B cell (primary cell): Measurements from ENCODE around the gene CD33. TPM values are rescaled to one million over a fixed set of nuclear protein-coding genes. Genes with fewer than 3 reads are reported as not detected.

Source experiments
- ATAC-seq: fragments of 200-7000 bp; cut with Tn5 transposase; one replicate; pipeline ENCODE4 v1.10.0; 2021; ENCODE audit warnings: low read depth, mild to moderate bottlenecking, moderate number of reproducible peaks, moderate library complexity
- CTCF ChIA-PET: fragments of 350-600 bp; sonication (Branson Sonifier 250); formaldehyde crosslinking; loops from one replicate; lab custom pipeline; 2021; ENCODE audit warnings: antibody characterized with exemption, inconsistent platforms; lab: Charles Lee
- POLR2A ChIA-PET: fragments of 350-600 bp; sonication (Branson Sonifier 250); formaldehyde crosslinking; loops from one replicate; lab custom pipeline; 2021; ENCODE audit warnings: antibody characterized with exemption; lab: Charles Lee
- DNase-seq: peaks from one replicate; pipeline ENCODE4 v3.0.0; 2013
- H2AFZ ChIP-seq: 2 replicates; pipeline ENCODE4 v1.6.1; 2012; ENCODE audit warnings: mild to moderate bottlenecking, low read depth, low read length; ENCODE audit not compliant: insufficient read depth, poor library complexity, severe bottlenecking
- H3K27ac ChIP-seq, 2 donors: 1 replicate in 1 of 2; 2 replicates in 1 of 2; pipeline ENCODE4 v1.5.1; 2012 to 2013; ENCODE audit warnings: low read length in 2 of 2, mild to moderate bottlenecking in 2 of 2, moderate library complexity in 1 of 2
- H3K27me3 ChIP-seq, 4 experiments: fragments of 200-600 bp in 1 of 4; sonication (generic) in 1 of 4; replicated peaks in 1 of 4; 1 replicate in 2 of 4; 2 replicates in 2 of 4; pipeline versions ENCODE4 v1.6.1 to v1.7.0; 2013 to 2016; ENCODE audit warnings: low read length in 3 of 4, mild to moderate bottlenecking in 2 of 4, mixed read lengths in 1 of 4, moderate library complexity in 1 of 4; ENCODE audit not compliant: insufficient read depth in 4 of 4, control insufficient read depth in 3 of 4; ENCODE audit errors: control extremely low read depth in 1 of 4
- H3K36me3 ChIP-seq, 2 experiments: replicated peaks in 1 of 2; 1 replicate in 1 of 2; 2 replicates in 1 of 2; pipeline versions ENCODE4 v1.6.1 to v1.7.1; 2013; ENCODE audit warnings: low read length in 1 of 2; ENCODE audit not compliant: insufficient read depth in 2 of 2, control insufficient read depth in 1 of 2; ENCODE audit errors: control extremely low read depth in 1 of 2, extremely low read depth in 1 of 2
- H3K4me1 ChIP-seq, 2 donors: fragments of 200-600 bp in 1 of 2; sonication (generic) in 1 of 2; 1 replicate in 1 of 2; 2 replicates in 1 of 2; pipeline versions ENCODE4 v1.5.1 to v1.6.1; 2013 to 2017; ENCODE audit warnings: low read length in 2 of 2; ENCODE audit not compliant: control insufficient read depth in 2 of 2, insufficient read depth in 2 of 2
- H3K4me2 ChIP-seq: replicated peaks from 2 replicates; pipeline ENCODE3; 2012; ENCODE audit warnings: mild to moderate bottlenecking, low read depth, low read length; ENCODE audit not compliant: poor library complexity, severe bottlenecking
- H3K4me3 ChIP-seq, 5 experiments: fragments of 200-600 bp in 1 of 5; sonication (generic) in 1 of 5; 1 replicate in 3 of 5; 2 replicates in 2 of 5; pipeline versions ENCODE4 v1.5.1 to v1.7.0; 2011 to 2016; ENCODE audit warnings: low read length in 4 of 5, mild to moderate bottlenecking in 4 of 5, low read depth in 2 of 5, control low read depth in 1 of 5, moderate library complexity in 1 of 5; ENCODE audit not compliant: insufficient read depth in 1 of 5; ENCODE audit errors: control extremely low read depth in 1 of 5, extremely low read depth in 1 of 5
- H3K79me2 ChIP-seq: fragments of 200-600 bp; sonication (generic); one replicate; pipeline ENCODE4 v1.6.0; 2016; ENCODE audit warnings: low read length; ENCODE audit not compliant: control insufficient read depth, insufficient read depth
- H3K9ac ChIP-seq: fragments of 200-600 bp; sonication (generic); 2 replicates; pipeline ENCODE4 v1.6.1; 2017; ENCODE audit warnings: mild to moderate bottlenecking, low read length, moderate library complexity
- H3K9me3 ChIP-seq, 3 donors: one replicate each; pipeline versions ENCODE4 v1.6.1 to v1.7.1; 2013; ENCODE audit warnings: low read length in 2 of 3; ENCODE audit not compliant: control insufficient read depth in 2 of 3, insufficient read depth in 1 of 3; ENCODE audit errors: control extremely low read depth in 1 of 3
- H4K20me1 ChIP-seq: 2 replicates; pipeline ENCODE4 v1.6.0; 2012; ENCODE audit warnings: mild to moderate bottlenecking, low read length; ENCODE audit not compliant: insufficient read depth, control insufficient read depth, poor library complexity, severe bottlenecking
- H3K27ac Mint-ChIP-seq: one replicate; pipeline ENCODE4 v1.8.0; 2021; ENCODE audit warnings: mixed read lengths
- H3K27me3 Mint-ChIP-seq: one replicate; pipeline ENCODE4 v1.8.0; 2021; ENCODE audit warnings: mixed read lengths
- H3K4me1 Mint-ChIP-seq: one replicate; pipeline ENCODE4 v1.8.0; 2021; ENCODE audit warnings: mixed read lengths
- H3K4me3 Mint-ChIP-seq: one replicate; pipeline ENCODE4 v1.8.0; 2021; ENCODE audit warnings: mixed read lengths
- H3K9me3 Mint-ChIP-seq: one replicate; pipeline ENCODE4 v1.8.0; 2022; ENCODE audit warnings: mixed read lengths; ENCODE audit not compliant: insufficient read depth
- CTCF ChIP-seq: fragments of 200-600 bp; IDR thresholded peaks from one replicate; pipeline ENCODE4 v1.8.0; 2022; ENCODE audit warnings: antibody characterized with exemption, mild to moderate bottlenecking
- EZH2 ChIP-seq: IDR thresholded peaks from 2 replicates; pipeline ENCODE4 v1.6.1; 2012; ENCODE audit warnings: borderline replicate concordance, low read depth, mild to moderate bottlenecking, moderate library complexity, low read length; ENCODE audit not compliant: insufficient read depth, poor library complexity, severe bottlenecking
- WGBS: methylation state at CpG from one replicate; pipeline ENCODE4 v1.1.5; 2013; ENCODE audit warnings: missing lambda C conversion rate; ENCODE audit not compliant: insufficient coverage; 5-methylcytosine and 5-hydroxymethylcytosine counted together
- intact Hi-C: fragments of 100-400 bp; cut with micrococcal nuclease; formaldehyde crosslinking; loops from one replicate; pipeline ENCODE4 v1.10.0; 2022
- polyA plus RNA-seq: library from polyadenylated mRNA; depleted of rRNA; stranded (reverse); fragments of >200 nt; gene quantifications from 2 replicates; pipeline ENCODE4 v1.2.3, GENCODE V29; 2012
- total RNA-seq, 2 donors: library from RNA; stranded (reverse); fragments of 120-200 nt in 1 of 2; gene quantifications; 1 replicate in 1 of 2; 2 replicates in 1 of 2; pipeline versions ENCODE4 v1.2.3 to v1.2.4, GENCODE V29; 2013 to 2022

CD33 gene
- total and polyA plus RNA-seq, 2 donors (not counting 1 experiment from before 2014, with no cell fraction given) = 1.3 TPM; not detected in 1

- no peak overlapping the region for H3K4me3 ChIP-seq
- peaks cover 0 to 7% (median 2%) of the 10 kb centered on the region in 4 experiments for H3K27me3 ChIP-seq
- Mint-ChIP-seq H3K27me3 (peaks cover 16% of the 10 kb centered on the region), H3K9me3 (no peaks in the 10 kb centered on the region), H3K4me3 (no peak overlapping the region), H3K4me1 (no peaks in the 10 kb centered on the region), H3K27ac (no peak overlapping the region)
- H2AFZ ChIP-seq = no peak overlapping the region
- 68% methylated on average over 26 of the region's 26 CpGs for whole genome bisulfite sequencing
- no peak overlapping the region for H3K4me2 ChIP-seq
- H3K27ac ChIP-seq = no peak overlapping the region
- TF ChIP-seq CTCF = no peak
- no peak for TF ChIP-seq EZH2
- H3K4me1 ChIP-seq = no peaks in the 10 kb centered on the region
- no peaks in the 10 kb centered on the region for H3K36me3 ChIP-seq
- ChIA-PET CTCF (interaction anchor here (1.0 kb wide), 1 partner anchor 11 kb away, joined by 4 read pairs; no protein-coding TSS in a partner anchor), POLR2A (no interaction called here)
- H4K20me1 ChIP-seq = no peaks in the 10 kb centered on the region
- H3K9ac ChIP-seq = no peak overlapping the region
- intact Hi-C loops = no loop called here
- DNase-seq (no peak), ATAC-seq (no peak)
- peaks cover 0 to 7% (median 0%) of the 10 kb centered on the region in 3 donors for H3K9me3 ChIP-seq
- no peaks in the 10 kb centered on the region for H3K79me2 ChIP-seq
Measured at GRCh38 chr19:51271067-51271466, 46.2 kb downstream of the CD33 start.

- intact Hi-C loops = no loop called here
- peaks cover 0 to 7% (median 2%) of the 10 kb centered on the region in 4 experiments for H3K27me3 ChIP-seq
- H4K20me1 ChIP-seq = no peaks in the 10 kb centered on the region
- TF ChIP-seq EZH2 (no peak), CTCF (no peak)
- no peak overlapping the region for H2AFZ ChIP-seq
- POLR2A ChIA-PET = no interaction called here
- no peak overlapping the region for H3K4me3 ChIP-seq
- no peak overlapping the region for H3K4me3 Mint-ChIP-seq
- H3K4me1 Mint-ChIP-seq = no peaks in the 10 kb centered on the region
- CTCF ChIA-PET = no interaction called here
- H3K27me3 Mint-ChIP-seq = peaks cover 18% of the 10 kb centered on the region
- H3K79me2 ChIP-seq = no peaks in the 10 kb centered on the region
- 32% methylated on average over 4 of the region's 6 CpGs for WGBS
- H3K4me1 ChIP-seq = no peaks in the 10 kb centered on the region
- H3K4me2 ChIP-seq = no peak overlapping the region
- no peaks in the 10 kb centered on the region for H3K36me3 ChIP-seq
- H3K27ac Mint-ChIP-seq = no peak overlapping the region
- no peak for ATAC-seq
- H3K9me3 Mint-ChIP-seq = peaks cover 4% of the 10 kb centered on the region
- no peak overlapping the region for H3K9ac ChIP-seq
- DNase-seq = no peak
- H3K9me3 ChIP-seq = peaks cover 0 to 8% (median 0%) of the 10 kb centered on the region in 3 donors
- H3K27ac ChIP-seq = no peak overlapping the region
Measured at GRCh38 chr19:51272183-51272810, 47.4 kb downstream of the CD33 start.
